Astrocyte of the spinal cord (primary cell): ENCODE data around the gene ISL2.

ENCODE experiments used
- DNase-seq: peaks from one replicate; pipeline ENCODE4 v3.0.0; 2011; ENCODE audit warnings: low read depth, low spot score
- H3K4me3 ChIP-seq: 2 replicates; pipeline ENCODE4 v1.5.1; 2011; ENCODE audit warnings: low read depth, mild to moderate bottlenecking, low read length, moderate library complexity
- CTCF ChIP-seq: IDR thresholded peaks from 2 replicates; pipeline ENCODE4 v1.5.1; 2012; ENCODE audit warnings: low read depth, mild to moderate bottlenecking, low read length, inconsistent platforms
- in situ Hi-C: cut with HindIII; loops from 2 replicates; pipeline ENCODE4 v1.10.0; 2017; ENCODE audit warnings: low sequenced_read_pairs

ISL2 gene

GRCh38 chr15:76358453-76358852, 21.9 kb downstream of the ISL2 start:
- no peak for TF ChIP-seq CTCF
- DNase-seq, result no peak
- no peak overlapping the region for H3K4me3 ChIP-seq
- in situ Hi-C loops, result no loop called here

- TF ChIP-seq CTCF, result no peak
- in situ Hi-C loops, result no loop called here
These were observed 22.6 kb downstream of the ISL2 start for GRCh38 chr15:76359152-76359551.

GRCh38 chr15:76360416-76360815, 23.8 kb downstream of the ISL2 start:
- in situ Hi-C loops, result no loop called here
- no peak overlapping the region for H3K4me3 ChIP-seq
- no peak for TF ChIP-seq CTCF
- no peak for DNase-seq

More at GRCh38 chr15:76359152-76359551, 22.6 kb downstream of the ISL2 start:
- DNase-seq, result no peak
- no peak overlapping the region for H3K4me3 ChIP-seq

GRCh38 chr15:76363251-76363650, 26.7 kb downstream of the ISL2 start:
- in situ Hi-C loops, result no loop called here
- no peak overlapping the region for H3K4me3 ChIP-seq
- DNase-seq, result no peak
- TF ChIP-seq CTCF, result no peak

- TF ChIP-seq CTCF, result no peak
- no peak overlapping the region for H3K4me3 ChIP-seq
- DNase-seq, result no peak
- in situ Hi-C loops, result no loop called here
These were observed 30.1 kb downstream of the ISL2 start for GRCh38 chr15:76366714-76367113.

- DNase-seq, result no peak
- in situ Hi-C loops, result no loop called here
- no peak for TF ChIP-seq CTCF
- no peak overlapping the region for H3K4me3 ChIP-seq
These were observed 31.6 kb downstream of the ISL2 start for GRCh38 chr15:76368122-76368621.

GRCh38 chr15:76376029-76376428, 39.5 kb downstream of the ISL2 start:
- no peak for DNase-seq
- in situ Hi-C loops, result no loop called here
- no peak for TF ChIP-seq CTCF
- H3K4me3 ChIP-seq, result no peak overlapping the region
